Stimulated activated naive CD8-positive, alpha-beta T cell treated with anti-CD3 and anti-CD28 coated beads, Interleukin-15, Interleukin-2, amounts not matched to agents 100 U/mL and 50 U/mL, for 24 hours (primary cell): ENCODE data around the gene FAM76B.

Experiments
- ATAC-seq: fragments of 150-1000 bp; cut with Tn5 transposase; one replicate; pipeline ENCODE4 v1.10.0; 2021
- DNase-seq: peaks from one replicate; pipeline ENCODE4 v3.0.0; 2021

Gene FAM76B

DNA sequence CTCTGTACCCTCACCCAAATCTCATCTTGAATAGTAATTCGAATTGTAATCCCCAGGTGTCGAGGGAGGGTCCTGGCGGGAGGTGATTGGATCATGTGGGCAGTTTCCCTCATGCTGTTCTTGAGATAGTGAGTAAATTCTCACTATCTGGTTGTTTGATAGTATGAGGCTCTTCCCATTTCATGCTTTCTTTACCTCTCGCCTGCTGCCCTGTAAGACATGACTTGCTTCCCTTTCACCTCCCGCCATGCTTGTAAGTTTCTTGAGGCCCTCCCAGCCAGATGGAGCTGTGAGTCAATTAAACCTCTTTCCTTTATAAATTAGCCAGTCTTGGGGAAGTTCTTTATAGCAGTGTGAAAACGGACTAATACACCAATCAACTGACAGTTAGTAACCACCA is 60.1 kb downstream of the FAM76B start:
- DNase-seq: no peak
- no peak for ATAC-seq

GRCh38 chr11:95728790-95729189 is 60.8 kb downstream of the FAM76B start:
- DNase-seq (no peak), ATAC-seq (no peak)

GRCh38 chr11:95728094-95728493 is 61.5 kb downstream of the FAM76B start:
- ATAC-seq (no peak), DNase-seq (no peak)

DNA sequence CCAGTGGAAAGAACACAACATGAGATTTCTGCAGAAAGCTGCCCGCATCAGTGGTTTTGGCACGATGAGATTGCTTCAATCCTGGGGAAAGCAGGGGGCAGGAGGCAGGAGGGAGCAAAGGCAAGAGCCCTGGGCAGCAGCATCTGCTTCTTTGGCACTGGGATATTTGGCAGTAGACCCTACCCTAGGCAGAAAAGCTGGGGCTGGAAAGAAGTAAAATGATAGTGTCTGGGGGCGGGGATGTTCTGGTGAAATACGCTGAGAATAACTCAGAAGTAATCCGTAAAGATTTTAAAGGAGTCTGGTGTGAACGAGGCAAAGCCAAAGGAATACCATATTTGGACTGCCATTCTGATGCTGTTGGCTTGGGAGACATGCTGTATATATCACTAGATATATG is 62.0 kb downstream of the FAM76B start:
- ATAC-seq (no peak), DNase-seq (no peak)

DNA sequence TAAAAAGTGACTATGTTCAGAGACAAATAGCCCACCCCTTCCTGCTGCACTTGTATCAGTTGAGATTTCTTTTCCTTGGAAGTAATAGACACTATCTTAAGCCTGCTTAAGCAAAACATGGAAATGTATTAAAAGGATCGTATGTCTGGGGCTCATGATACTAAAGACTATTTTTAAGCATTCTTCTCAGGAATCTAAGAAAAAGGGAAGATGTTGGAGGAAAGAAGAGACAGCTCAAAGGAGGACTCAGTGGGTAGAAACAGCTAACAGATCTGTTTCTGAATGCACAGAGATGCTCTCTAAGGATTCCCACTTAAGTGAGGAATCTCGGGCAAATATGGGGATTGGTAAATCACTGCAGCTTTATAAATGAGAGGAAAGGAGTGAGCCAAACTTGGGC is 62.5 kb downstream of the FAM76B start:
- DNase-seq (no peak), ATAC-seq (no peak)

DNA sequence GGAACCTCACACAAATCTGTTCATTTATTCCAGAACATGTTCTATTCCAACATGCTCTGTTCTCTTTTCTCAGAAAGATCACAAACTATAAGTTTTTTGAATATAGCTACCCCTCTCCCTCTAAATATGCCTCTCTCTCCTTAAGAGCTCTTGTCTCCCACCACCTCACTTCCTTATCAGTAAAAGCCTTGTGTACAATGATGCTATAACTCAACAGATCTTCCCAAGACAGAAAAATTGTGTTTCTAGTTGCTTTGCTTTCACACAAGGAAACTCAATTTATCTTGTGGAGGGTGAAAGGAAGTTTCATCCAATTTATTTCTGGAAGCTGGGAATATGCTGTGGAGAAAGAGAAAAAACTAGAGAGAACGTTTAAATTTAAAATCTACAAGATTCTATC is 64.4 kb downstream of the FAM76B start:
- ATAC-seq (no peak), DNase-seq (no peak)

DNA sequence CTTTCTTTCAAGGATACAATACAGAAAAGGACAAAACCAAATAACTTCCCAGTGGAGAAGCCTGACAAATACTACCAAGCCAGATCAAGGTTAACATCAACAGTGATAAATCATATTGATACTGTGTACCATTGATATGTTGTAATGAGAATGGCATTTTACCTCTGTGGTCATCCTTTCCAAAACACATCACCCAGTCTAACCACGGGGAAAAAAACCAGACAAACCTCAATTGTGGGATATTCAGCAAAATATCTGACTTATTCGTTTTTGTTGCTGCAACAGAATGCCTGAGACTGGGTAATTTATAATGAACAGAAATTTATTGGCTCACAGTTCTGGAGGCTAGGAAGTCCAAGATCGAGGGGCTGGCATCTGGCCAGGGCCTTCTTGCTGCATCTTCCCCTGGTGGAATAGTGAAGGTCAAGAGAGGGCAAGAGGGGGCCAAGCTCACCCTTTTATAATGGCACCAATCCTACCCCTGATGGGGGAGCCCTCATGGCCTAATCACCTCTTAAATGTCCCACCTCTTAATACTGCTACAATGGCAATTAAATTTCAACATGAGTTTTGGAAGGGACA is 66.1 kb downstream of the FAM76B start:
- ATAC-seq (no peak), DNase-seq (no peak)

- ATAC-seq: no peak
- DNase-seq: no peak
Measured at GRCh38 chr11:95720195-95720594, 69.4 kb downstream of the FAM76B start.
